ENCODE results near the gene C8A.
A peak's percentile ranks its signal among the peaks of the same experiment; 100 is the strongest.

Gene C8A

GRCh38 chr1:56927986-56928385 is 73.4 kb downstream of the C8A start:
- H3K4me3 ChIP-seq = no peak overlapping the region
- H3K9me3 ChIP-seq = no peaks in the 10 kb centered on the region
- no peaks in the 10 kb centered on the region for H3K27me3 ChIP-seq (ENCODE audit: low read depth)
- in situ Hi-C loops (cut with MboI; ENCODE audit: low sequenced_read_pairs) = no loop called here
- no peaks in the 10 kb centered on the region for H3K36me3 ChIP-seq (replicated peaks)
- no peaks in the 10 kb centered on the region for H3K4me1 ChIP-seq
- no peak for DNase-seq (ENCODE audit: low spot score in 2 of 2)

- Histone ChIP-seq H3K36me3 (replicated peaks) (no peaks in the 10 kb centered on the region), H3K4me3 (no peak overlapping the region), H3K27me3 (ENCODE audit: low read depth) (no peaks in the 10 kb centered on the region), H3K4me1 (no peaks in the 10 kb centered on the region), H3K9me3 (no peaks in the 10 kb centered on the region)
- DNase-seq (ENCODE audit: low spot score in 2 of 2) = no peak
- in situ Hi-C loops (cut with MboI; ENCODE audit: low sequenced_read_pairs) = no loop called here
Measured at GRCh38 chr1:56929492-56929891, 74.9 kb downstream of the C8A start.

- peak; percentile 41 to 64 for DNase-seq (ENCODE audit: low spot score in 2 of 2)
- in situ Hi-C loops (cut with MboI; ENCODE audit: low sequenced_read_pairs) = no loop called here
- Histone ChIP-seq H3K4me3 (no peak overlapping the region), H3K36me3 (replicated peaks) (no peaks in the 10 kb centered on the region), H3K4me1 (no peaks in the 10 kb centered on the region), H3K27me3 (ENCODE audit: low read depth) (no peaks in the 10 kb centered on the region), H3K9me3 (no peaks in the 10 kb centered on the region)
Measured at GRCh38 chr1:56931211-56931610, 76.6 kb downstream of the C8A start.

GRCh38 chr1:56931686-56932085 is 77.1 kb downstream of the C8A start:
- DNase-seq (ENCODE audit: low spot score in 2 of 2) = no peak
- Histone ChIP-seq H3K4me3 (no peak overlapping the region), H3K27me3 (ENCODE audit: low read depth) (no peaks in the 10 kb centered on the region), H3K9me3 (no peaks in the 10 kb centered on the region), H3K4me1 (no peaks in the 10 kb centered on the region), H3K36me3 (replicated peaks) (no peaks in the 10 kb centered on the region)
- in situ Hi-C loops (cut with MboI; ENCODE audit: low sequenced_read_pairs) = no loop called here

GRCh38 chr1:56933161-56933560 is 78.6 kb downstream of the C8A start:
- Histone ChIP-seq H3K4me1 (no peaks in the 10 kb centered on the region), H3K9me3 (no peaks in the 10 kb centered on the region), H3K4me3 (no peak overlapping the region), H3K36me3 (replicated peaks) (no peaks in the 10 kb centered on the region), H3K27me3 (ENCODE audit: low read depth) (no peaks in the 10 kb centered on the region)
- no peak for DNase-seq (ENCODE audit: low spot score in 2 of 2)
- in situ Hi-C loops (cut with MboI; ENCODE audit: low sequenced_read_pairs) = no loop called here

GRCh38 chr1:56933606-56934005 is 79.0 kb downstream of the C8A start:
- DNase-seq (ENCODE audit: low spot score in 2 of 2) = no peak
- H3K27me3 ChIP-seq (ENCODE audit: low read depth) = no peaks in the 10 kb centered on the region
- no peak overlapping the region for H3K4me3 ChIP-seq
- H3K4me1 ChIP-seq = no peaks in the 10 kb centered on the region
- no peaks in the 10 kb centered on the region for H3K36me3 ChIP-seq (replicated peaks)
- in situ Hi-C loops (cut with MboI; ENCODE audit: low sequenced_read_pairs) = no loop called here
- H3K9me3 ChIP-seq = no peaks in the 10 kb centered on the region

- no peaks in the 10 kb centered on the region for H3K27me3 ChIP-seq (ENCODE audit: low read depth)
- H3K9me3 ChIP-seq = no peaks in the 10 kb centered on the region
- H3K36me3 ChIP-seq (replicated peaks) = no peaks in the 10 kb centered on the region
- no peak for DNase-seq (ENCODE audit: low spot score in 2 of 2)
- in situ Hi-C loops (cut with MboI; ENCODE audit: low sequenced_read_pairs) = no loop called here
- H3K4me1 ChIP-seq = no peaks in the 10 kb centered on the region
- no peak overlapping the region for H3K4me3 ChIP-seq
Measured at GRCh38 chr1:56934430-56935060, 79.9 kb downstream of the C8A start.

- Histone ChIP-seq H3K4me1 (no peaks in the 10 kb centered on the region), H3K27me3 (ENCODE audit: low read depth) (no peaks in the 10 kb centered on the region), H3K36me3 (replicated peaks) (no peaks in the 10 kb centered on the region), H3K4me3 (no peak overlapping the region), H3K9me3 (no peaks in the 10 kb centered on the region)
- in situ Hi-C loops (cut with MboI; ENCODE audit: low sequenced_read_pairs) = no loop called here
- DNase-seq (ENCODE audit: low spot score in 2 of 2) = no peak
Measured at GRCh38 chr1:56938646-56939045, 84.0 kb downstream of the C8A start.

- in situ Hi-C loops (cut with MboI; ENCODE audit: low sequenced_read_pairs) = no loop called here
- Histone ChIP-seq H3K36me3 (replicated peaks) (no peaks in the 10 kb centered on the region), H3K4me1 (no peaks in the 10 kb centered on the region), H3K27me3 (ENCODE audit: low read depth) (no peaks in the 10 kb centered on the region), H3K9me3 (no peaks in the 10 kb centered on the region), H3K4me3 (no peak overlapping the region)
- DNase-seq (ENCODE audit: low spot score in 2 of 2) = no peak
Measured at GRCh38 chr1:56939209-56939608, 84.6 kb downstream of the C8A start.

- in situ Hi-C loops (cut with MboI; ENCODE audit: low sequenced_read_pairs) = no loop called here
Measured at GRCh38 chr1:56940039-56940438, 85.4 kb downstream of the C8A start.

GRCh38 chr1:56948403-56949023 is 93.9 kb downstream of the C8A start:
- no peak overlapping the region for H3K4me3 ChIP-seq
- no peaks in the 10 kb centered on the region for H3K9me3 ChIP-seq
- no peaks in the 10 kb centered on the region for H3K4me1 ChIP-seq
- no peaks in the 10 kb centered on the region for H3K36me3 ChIP-seq (replicated peaks)
- no peak for DNase-seq (ENCODE audit: low spot score in 2 of 2)
- no peaks in the 10 kb centered on the region for H3K27me3 ChIP-seq (ENCODE audit: low read depth)
- in situ Hi-C loops (cut with MboI; ENCODE audit: low sequenced_read_pairs) = no loop called here

More at GRCh38 chr1:56940039-56940438, 85.4 kb downstream of the C8A start:
- Histone ChIP-seq H3K4me1 (no peaks in the 10 kb centered on the region), H3K9me3 (no peaks in the 10 kb centered on the region), H3K4me3 (no peak overlapping the region), H3K27me3 (ENCODE audit: low read depth) (no peaks in the 10 kb centered on the region), H3K36me3 (replicated peaks) (no peaks in the 10 kb centered on the region)
- DNase-seq (ENCODE audit: low spot score in 2 of 2) = no peak

GRCh38 chr1:56952501-56952900 is 97.9 kb downstream of the C8A start:
- DNase-seq (ENCODE audit: low spot score in 2 of 2) = no peak
- Histone ChIP-seq H3K9me3 (no peaks in the 10 kb centered on the region), H3K4me1 (no peaks in the 10 kb centered on the region), H3K36me3 (replicated peaks) (no peaks in the 10 kb centered on the region), H3K4me3 (no peak overlapping the region), H3K27me3 (ENCODE audit: low read depth) (no peaks in the 10 kb centered on the region)
- in situ Hi-C loops (cut with MboI; ENCODE audit: low sequenced_read_pairs) = no loop called here

- Histone ChIP-seq H3K27me3 (ENCODE audit: low read depth) (no peaks in the 10 kb centered on the region), H3K9me3 (no peaks in the 10 kb centered on the region), H3K4me3 (no peak overlapping the region), H3K36me3 (replicated peaks) (no peaks in the 10 kb centered on the region), H3K4me1 (no peaks in the 10 kb centered on the region)
- in situ Hi-C loops (cut with MboI; ENCODE audit: low sequenced_read_pairs) = no loop called here
- no peak for DNase-seq (ENCODE audit: low spot score in 2 of 2)
Measured at GRCh38 chr1:56953386-56953785, 98.8 kb downstream of the C8A start.

GRCh38 chr1:56954664-56955063 is 100.1 kb downstream of the C8A start:
- in situ Hi-C loops (cut with MboI; ENCODE audit: low sequenced_read_pairs) = no loop called here
- Histone ChIP-seq H3K4me3 (no peak overlapping the region), H3K4me1 (no peaks in the 10 kb centered on the region), H3K27me3 (ENCODE audit: low read depth) (no peaks in the 10 kb centered on the region), H3K9me3 (no peaks in the 10 kb centered on the region), H3K36me3 (replicated peaks) (no peaks in the 10 kb centered on the region)
- DNase-seq (ENCODE audit: low spot score in 2 of 2) = no peak

GRCh38 chr1:56957931-56958330 is 103.3 kb downstream of the C8A start:
- H3K9me3 ChIP-seq = no peaks in the 10 kb centered on the region
- in situ Hi-C loops (cut with MboI; ENCODE audit: low sequenced_read_pairs) = no loop called here
- H3K36me3 ChIP-seq (replicated peaks) = no peaks in the 10 kb centered on the region

More at GRCh38 chr1:56957931-56958330, 103.3 kb downstream of the C8A start:
- Histone ChIP-seq H3K4me1 (no peaks in the 10 kb centered on the region), H3K4me3 (no peak overlapping the region), H3K27me3 (ENCODE audit: low read depth) (no peaks in the 10 kb centered on the region)
- DNase-seq (ENCODE audit: low spot score in 2 of 2) = no peak

Measured in HAP-1 (cell line).